Epithelial cell of esophagus (primary cell): ENCODE results near the gene SUPT3H.
"Not testable (repeated sequence)": the region's sequence is repeated elsewhere in the genome, so short reads cannot be mapped to it uniquely, and the experiment has no call there.

Source experiments
- DNase-seq: peaks from one replicate; pipeline ENCODE4 v3.0.0; 2010; ENCODE audit warnings: low read depth
- H3K4me3 ChIP-seq: 2 replicates; pipeline ENCODE4 v1.5.1; 2011; ENCODE audit warnings: mild to moderate bottlenecking, low read length, control low read depth
- TF ChIP-seq, protein P1 (sequence below): IDR thresholded peaks from 2 replicates; pipeline ENCODE4 v1.5.1; 2011; ENCODE audit warnings: low read depth, mild to moderate bottlenecking, low read length, control low read depth, inconsistent platforms; ENCODE audit not compliant: insufficient read depth; ENCODE audit errors: missing control alignments

Gene SUPT3H

DNA sequence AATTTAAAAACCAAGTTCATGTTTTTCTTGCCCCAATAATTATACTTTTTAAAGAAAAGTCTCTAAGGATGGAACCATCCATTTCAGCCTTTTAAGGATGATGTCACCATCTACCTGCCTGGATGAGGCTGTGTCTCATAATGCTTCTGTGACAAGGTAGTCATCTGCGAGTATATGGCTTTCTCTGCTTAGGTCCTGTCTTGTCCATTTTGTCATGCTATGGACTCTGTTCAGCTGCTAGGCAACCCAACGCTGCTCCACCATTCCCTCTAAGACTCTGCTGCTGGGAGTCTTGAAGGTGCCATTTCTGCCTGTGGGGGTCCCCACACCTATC is 509.4 kb downstream of the SUPT3H start:
- DNase-seq: no peak
- no peak overlapping the region for H3K4me3 ChIP-seq
- TF ChIP-seq, protein P1, sequence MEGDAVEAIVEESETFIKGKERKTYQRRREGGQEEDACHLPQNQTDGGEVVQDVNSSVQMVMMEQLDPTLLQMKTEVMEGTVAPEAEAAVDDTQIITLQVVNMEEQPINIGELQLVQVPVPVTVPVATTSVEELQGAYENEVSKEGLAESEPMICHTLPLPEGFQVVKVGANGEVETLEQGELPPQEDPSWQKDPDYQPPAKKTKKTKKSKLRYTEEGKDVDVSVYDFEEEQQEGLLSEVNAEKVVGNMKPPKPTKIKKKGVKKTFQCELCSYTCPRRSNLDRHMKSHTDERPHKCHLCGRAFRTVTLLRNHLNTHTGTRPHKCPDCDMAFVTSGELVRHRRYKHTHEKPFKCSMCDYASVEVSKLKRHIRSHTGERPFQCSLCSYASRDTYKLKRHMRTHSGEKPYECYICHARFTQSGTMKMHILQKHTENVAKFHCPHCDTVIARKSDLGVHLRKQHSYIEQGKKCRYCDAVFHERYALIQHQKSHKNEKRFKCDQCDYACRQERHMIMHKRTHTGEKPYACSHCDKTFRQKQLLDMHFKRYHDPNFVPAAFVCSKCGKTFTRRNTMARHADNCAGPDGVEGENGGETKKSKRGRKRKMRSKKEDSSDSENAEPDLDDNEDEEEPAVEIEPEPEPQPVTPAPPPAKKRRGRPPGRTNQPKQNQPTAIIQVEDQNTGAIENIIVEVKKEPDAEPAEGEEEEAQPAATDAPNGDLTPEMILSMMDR: no peak

DNA sequence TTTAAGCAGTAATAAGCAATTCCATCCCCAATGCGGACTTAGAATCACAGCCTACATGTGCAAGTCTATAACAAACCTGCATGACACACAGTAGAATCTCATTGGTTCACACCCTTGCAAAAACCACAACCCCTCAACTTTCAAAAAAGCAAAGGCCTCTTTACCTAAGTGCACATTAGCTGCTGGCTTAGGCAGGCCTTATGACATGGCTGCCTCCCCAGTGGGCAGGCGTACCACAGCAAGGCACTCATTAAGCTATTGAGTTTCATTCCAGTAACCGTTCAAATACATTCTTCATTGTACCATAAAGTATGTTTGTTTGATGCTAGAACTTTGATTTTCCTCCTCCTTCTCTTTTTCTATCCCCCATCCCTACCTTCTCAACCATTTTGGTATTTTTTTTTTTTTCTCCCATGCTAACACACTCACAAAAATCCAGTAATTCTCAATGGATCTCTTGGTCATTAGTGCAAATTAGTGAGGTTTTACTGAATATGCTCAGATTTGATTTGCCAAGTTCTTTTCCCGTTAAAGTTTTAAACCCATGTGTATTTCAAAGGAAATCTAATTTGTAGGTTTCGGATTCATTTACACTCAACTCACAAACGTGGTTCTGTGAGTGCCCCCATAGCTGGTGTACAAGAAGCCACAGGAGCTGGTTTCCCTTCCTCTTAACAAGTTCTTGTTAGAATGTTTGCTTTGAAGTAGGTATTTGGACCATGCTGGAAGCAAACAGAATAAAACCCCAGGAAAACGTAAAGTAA is 510.0 kb downstream of the SUPT3H start:
- TF ChIP-seq, protein P1: no peak
- no peak overlapping the region for H3K4me3 ChIP-seq
- no peak for DNase-seq

DNA sequence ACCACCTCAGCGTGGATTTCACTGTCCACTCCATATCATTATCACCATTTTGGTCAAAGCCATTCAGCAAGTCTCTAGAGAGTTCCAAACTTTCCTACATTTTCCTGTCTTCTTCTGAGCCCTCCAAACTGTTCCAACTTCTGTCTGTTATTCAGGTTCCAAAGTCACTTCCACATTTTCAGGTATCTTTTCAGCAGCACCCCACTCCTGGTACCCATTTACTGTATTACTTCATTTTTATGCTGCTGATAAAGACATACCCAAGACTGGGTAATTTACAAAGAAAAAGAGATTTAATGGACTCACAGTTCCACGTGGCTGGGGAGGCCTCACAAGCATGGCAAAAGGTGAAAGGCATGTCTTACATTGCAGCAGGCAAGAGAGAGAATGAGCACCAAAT is 512.5 kb downstream of the SUPT3H start:
- not testable (repeated sequence) for DNase-seq

DNA sequence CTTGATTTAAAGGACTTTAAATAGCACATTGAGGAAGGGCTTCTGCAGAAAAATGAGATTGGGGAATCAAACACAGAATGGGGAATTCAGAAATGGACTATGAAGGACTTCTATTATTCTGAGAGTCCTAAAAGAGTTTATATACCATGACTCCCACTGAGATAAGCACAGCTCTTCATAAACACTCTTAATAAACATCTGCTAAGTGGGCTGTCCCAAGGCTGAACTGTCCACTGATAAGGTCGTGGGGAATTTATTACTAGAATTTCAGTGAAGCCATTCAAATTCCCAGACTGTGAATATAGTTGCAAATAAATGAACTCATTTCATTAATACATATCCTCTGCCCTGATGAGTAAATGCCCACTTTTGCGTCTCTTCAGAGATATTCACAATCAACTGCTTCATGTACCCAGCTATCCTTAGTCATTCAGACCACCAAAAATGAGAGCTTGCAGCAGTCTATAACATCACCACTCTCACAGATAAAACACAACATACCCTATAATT is 517.8 kb downstream of the SUPT3H start:
- DNase-seq: no peak
- H3K4me3 ChIP-seq: no peak overlapping the region
- TF ChIP-seq, protein P1: no peak

More for the DNA sequence above, 512.5 kb downstream of the SUPT3H start:
- not testable (repeated sequence) for H3K4me3 ChIP-seq

DNA sequence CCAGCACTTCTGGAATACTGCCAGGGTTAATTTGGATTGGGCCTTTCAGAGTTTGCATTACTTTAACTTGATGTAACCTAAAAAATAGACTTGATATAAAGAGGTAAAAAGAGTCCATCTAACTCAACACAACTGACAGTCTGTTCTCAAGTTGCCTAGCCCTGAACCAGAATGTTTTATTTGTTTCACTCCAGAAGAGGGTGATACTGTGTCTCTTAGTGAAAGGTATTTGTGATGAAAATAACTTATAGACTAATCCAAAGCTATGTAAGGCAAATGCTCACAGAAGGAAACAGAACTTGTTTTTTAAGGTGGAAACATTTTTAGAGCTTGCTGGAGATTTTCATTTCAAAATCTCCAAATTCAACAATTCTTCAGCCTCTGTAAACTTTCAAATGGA is 518.7 kb downstream of the SUPT3H start:
- no peak overlapping the region for H3K4me3 ChIP-seq
- TF ChIP-seq, protein P1: no peak
- DNase-seq: no peak

DNA sequence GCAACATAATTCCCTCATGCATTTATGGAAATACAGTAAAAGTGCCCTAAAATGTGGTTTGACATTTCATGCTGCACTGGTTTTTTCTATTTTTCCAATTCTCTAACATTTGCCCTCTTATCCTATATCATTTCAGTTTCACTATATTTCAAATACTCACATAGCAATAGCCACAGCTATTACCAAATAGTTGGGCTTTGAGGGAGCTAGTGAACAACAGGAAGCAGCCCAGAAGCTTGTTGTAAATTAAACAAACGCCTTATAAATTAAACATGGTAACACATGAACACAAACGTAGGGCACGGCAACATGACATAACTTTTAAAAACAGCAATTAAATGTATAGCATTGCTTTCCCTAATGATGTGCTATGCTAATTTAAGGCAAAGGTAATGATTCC is 521.3 kb downstream of the SUPT3H start:
- TF ChIP-seq, protein P1: no peak
- no peak for DNase-seq
- no peak overlapping the region for H3K4me3 ChIP-seq

DNA sequence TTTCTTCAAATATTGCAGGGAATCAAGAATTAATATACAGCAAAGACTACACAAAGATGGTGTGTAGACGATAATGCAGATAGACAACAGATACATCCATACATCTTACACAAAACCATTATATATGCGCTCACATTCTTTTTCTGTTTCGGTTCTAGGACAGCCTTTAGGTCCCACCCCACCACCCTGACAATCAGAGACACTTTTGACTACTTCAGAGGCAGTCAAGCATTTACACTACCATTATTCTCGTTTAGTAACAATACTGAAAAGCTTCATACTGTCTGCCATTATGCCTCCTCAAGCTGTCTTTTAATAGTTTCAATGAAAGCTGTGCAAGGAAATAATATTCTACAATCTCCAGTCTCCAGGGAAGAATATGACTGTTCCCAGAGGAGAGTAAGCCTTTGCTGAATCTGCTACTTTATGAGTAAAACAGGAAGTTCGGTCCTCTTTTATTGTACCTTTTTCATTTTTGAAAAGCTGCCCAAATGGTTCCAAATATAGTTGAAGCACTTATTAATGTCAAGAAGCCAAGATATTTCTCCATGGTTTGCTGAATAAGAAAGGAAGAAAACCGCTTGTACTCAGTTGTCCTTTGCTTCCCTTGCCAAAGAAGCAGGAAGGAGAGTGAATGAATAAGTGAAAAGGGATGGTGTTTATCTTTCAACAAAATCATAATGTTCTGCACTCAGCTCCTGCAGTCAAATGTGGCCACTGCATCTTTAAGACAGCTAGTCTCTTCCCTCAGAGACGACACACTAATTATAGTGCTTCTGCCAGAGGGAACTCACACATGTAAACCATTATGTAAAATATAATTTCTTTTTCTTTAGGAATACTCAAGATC is 521.9 kb downstream of the SUPT3H start:
- no peak overlapping the region for H3K4me3 ChIP-seq
- DNase-seq: no peak
- TF ChIP-seq, protein P1: no peak
